ENCODE results near the gene ACP1.

DNA sequence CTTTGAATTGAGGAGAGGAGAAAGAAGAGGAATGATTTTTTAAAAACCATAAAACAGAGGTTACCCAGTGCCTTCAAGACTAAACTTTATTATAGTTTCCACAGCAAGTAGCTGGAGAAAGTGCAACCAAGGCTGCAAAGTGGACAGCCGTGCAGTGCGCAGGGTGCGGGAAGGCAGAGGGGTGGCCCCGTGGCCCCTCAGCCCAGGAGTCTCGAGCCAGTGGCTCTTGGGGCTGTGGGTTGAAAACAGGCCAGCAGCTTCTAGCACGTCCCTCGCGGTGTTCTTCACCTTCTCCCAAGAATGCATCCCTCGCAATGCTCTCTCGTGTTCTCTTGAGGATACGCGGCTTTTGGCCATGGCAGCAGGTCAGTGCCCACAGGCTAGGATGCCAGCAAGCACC lies 51.6 kb downstream of the ACP1 start:
- TF ChIP-seq, protein P1, sequence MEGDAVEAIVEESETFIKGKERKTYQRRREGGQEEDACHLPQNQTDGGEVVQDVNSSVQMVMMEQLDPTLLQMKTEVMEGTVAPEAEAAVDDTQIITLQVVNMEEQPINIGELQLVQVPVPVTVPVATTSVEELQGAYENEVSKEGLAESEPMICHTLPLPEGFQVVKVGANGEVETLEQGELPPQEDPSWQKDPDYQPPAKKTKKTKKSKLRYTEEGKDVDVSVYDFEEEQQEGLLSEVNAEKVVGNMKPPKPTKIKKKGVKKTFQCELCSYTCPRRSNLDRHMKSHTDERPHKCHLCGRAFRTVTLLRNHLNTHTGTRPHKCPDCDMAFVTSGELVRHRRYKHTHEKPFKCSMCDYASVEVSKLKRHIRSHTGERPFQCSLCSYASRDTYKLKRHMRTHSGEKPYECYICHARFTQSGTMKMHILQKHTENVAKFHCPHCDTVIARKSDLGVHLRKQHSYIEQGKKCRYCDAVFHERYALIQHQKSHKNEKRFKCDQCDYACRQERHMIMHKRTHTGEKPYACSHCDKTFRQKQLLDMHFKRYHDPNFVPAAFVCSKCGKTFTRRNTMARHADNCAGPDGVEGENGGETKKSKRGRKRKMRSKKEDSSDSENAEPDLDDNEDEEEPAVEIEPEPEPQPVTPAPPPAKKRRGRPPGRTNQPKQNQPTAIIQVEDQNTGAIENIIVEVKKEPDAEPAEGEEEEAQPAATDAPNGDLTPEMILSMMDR (IDR thresholded peaks at IDR 0.05), result no peak
- TF ChIP-seq POLR2A (IDR thresholded peaks at IDR 0.05), result no peak

All from breast epithelium (tissue), 3 donors.